GM12878 (cell line): ENCODE measurements around the gene CD34. TPM values are rescaled to one million over a fixed set of nuclear protein-coding genes. Genes with fewer than 3 reads are reported as not detected.

ENCODE experiments used
- ATAC-seq: fragments of 200-7000 bp; cut with Tn5 transposase; 3 replicates; pipeline ENCODE4 v1.9.1; 2020; ENCODE audit warnings: mild to moderate bottlenecking, moderate library complexity
- BruUV-seq: library from RNA; stranded (reverse); fragments of 400-500 nt; replicated peaks from 2 replicates; lab custom pipeline; 2021; lab: Mats Ljungman, UMichigan
- CTCF ChIA-PET: fragments of 300-600 bp; sonication (Branson Sonifier 250); formaldehyde crosslinking; extraction: SDS; loops from one replicate; lab custom pipeline; 2021; ENCODE audit warnings: inconsistent platforms; lab: Yijun Ruan, JAX
- POLR2A ChIA-PET: fragments of 350-600 bp; formaldehyde crosslinking; extraction: SDS; loops from one replicate; lab custom pipeline; 2021; ENCODE audit warnings: inconsistent platforms; lab: Charles Lee
- RAD21 ChIA-PET: fragments of 300-600 bp; sonication (Branson Sonifier 250); formaldehyde crosslinking; loops from one replicate; lab custom pipeline; 2023; ENCODE audit warnings: antibody characterized with exemption; ENCODE audit not compliant: unreplicated experiment; lab: Charles Lee
- SMC1A ChIA-PET: fragments of 300-600 bp; sonication (Branson Sonifier 250); formaldehyde crosslinking; loops from one replicate; lab custom pipeline; 2023; ENCODE audit not compliant: unreplicated experiment, uncharacterized antibody; lab: Charles Lee
- DNase-seq: peaks from one replicate; pipeline ENCODE4 v3.0.0-alpha.2; 2011; ENCODE audit warnings: low read depth, low spot score
- FAIRE-seq: peaks from 3 replicates; lab custom pipeline; 2011; peaks lifted over from hg19 to GRCh38; lab: Jason Lieb, UNC
- H2AFZ ChIP-seq: 2 replicates; pipeline ENCODE4 v1.6.0; 2011; ENCODE audit warnings: low read depth, low read length, control low read depth; ENCODE audit not compliant: control insufficient read depth
- H3K27ac ChIP-seq: 2 replicates; pipeline ENCODE4 v1.5.1; 2011; ENCODE audit warnings: control low read depth; ENCODE audit not compliant: control insufficient read depth, insufficient read depth
- H3K27me3 ChIP-seq, 2 experiments: replicated peaks in 1 of 2; 2 replicates each; pipeline versions ENCODE4 v1.6.0 to v1.6.1; 2011; ENCODE audit warnings: low read length in 1 of 2; ENCODE audit not compliant: control insufficient read depth in 2 of 2, insufficient read depth in 2 of 2
- H3K36me3 ChIP-seq, 2 experiments: 2 replicates each; pipeline ENCODE4 v1.5.1; 2011; ENCODE audit warnings: low read length in 1 of 2; ENCODE audit not compliant: control insufficient read depth in 2 of 2, insufficient read depth in 2 of 2
- H3K4me1 ChIP-seq: 2 replicates; pipeline ENCODE4 v1.6.1; 2011; ENCODE audit warnings: mild to moderate bottlenecking, low read length, moderate library complexity, mixed read lengths; ENCODE audit not compliant: control insufficient read depth, insufficient read depth
- H3K4me2 ChIP-seq: 2 replicates; pipeline ENCODE4 v1.6.0; 2011; ENCODE audit warnings: control low read depth; ENCODE audit not compliant: control insufficient read depth, insufficient read depth
- H3K4me3 ChIP-seq: fragments of 200-600 bp; sonication (generic); 2 replicates; pipeline ENCODE4 v1.5.1; 2016
- H3K79me2 ChIP-seq: 2 replicates; pipeline ENCODE4 v1.6.0; 2011; ENCODE audit warnings: low read length; ENCODE audit not compliant: control insufficient read depth, insufficient read depth
- H3K9ac ChIP-seq: 2 replicates; pipeline ENCODE4 v1.8.0; 2011; ENCODE audit warnings: low read length, control low read depth, mixed read lengths; ENCODE audit not compliant: control insufficient read depth, insufficient read depth
- H3K9me3 ChIP-seq: replicated peaks from 3 replicates; pipeline ENCODE4 v1.5.1; 2011; ENCODE audit warnings: mild to moderate bottlenecking, low read length; ENCODE audit not compliant: control insufficient read depth, insufficient read depth
- H4K20me1 ChIP-seq: 2 replicates; pipeline ENCODE4 v1.6.0; 2011; ENCODE audit not compliant: control insufficient read depth, insufficient read depth
- ATF2 ChIP-seq: IDR thresholded peaks from 2 replicates; pipeline ENCODE4 v1.6.1; 2012; ENCODE audit warnings: low read length, inconsistent platforms
- BHLHE40 ChIP-seq, 2 experiments: fragments of 450-650 bp in 1 of 2; IDR thresholded peaks; 2 replicates each; pipeline ENCODE4 v1.6.1; 2011 to 2017; ENCODE audit warnings: low read depth in 2 of 2, borderline replicate concordance in 1 of 2, improper control_type of control experiment in 1 of 2, low read length in 1 of 2, mild to moderate bottlenecking in 1 of 2
- EED ChIP-seq: sonication (generic); IDR thresholded peaks from 2 replicates; pipeline ENCODE4 v1.6.1; 2016; ENCODE audit warnings: antibody characterized with exemption, low read depth
- EP300 ChIP-seq, 2 experiments: fragments of 150-350 bp in 1 of 2; IDR thresholded peaks; 2 replicates each; pipeline ENCODE4 v1.6.1; 2011 to 2012; ENCODE audit warnings: low read depth in 2 of 2, low read length in 2 of 2, borderline replicate concordance in 1 of 2, improper control_type of control experiment in 1 of 2, inconsistent platforms in 1 of 2; ENCODE audit not compliant: control insufficient read depth in 1 of 2
- ESRRA ChIP-seq: IDR thresholded peaks from 2 replicates; pipeline ENCODE4 v1.6.1; 2012; ENCODE audit warnings: mild to moderate bottlenecking, low read length, improper control_type of control experiment
- IRF3 ChIP-seq: fragments of 450-650 bp; IDR thresholded peaks from 2 replicates; pipeline ENCODE4 v1.6.1; 2014; ENCODE audit warnings: mild to moderate bottlenecking
- JUNB ChIP-seq: IDR thresholded peaks from 2 replicates; pipeline ENCODE4 v1.6.1; 2016; ENCODE audit warnings: antibody characterized with exemption, mild to moderate bottlenecking
- LARP7 ChIP-seq: fragments of 450-650 bp; IDR thresholded peaks from 2 replicates; pipeline ENCODE4 v1.6.1; 2017; ENCODE audit warnings: mild to moderate bottlenecking
- MTA2 ChIP-seq: fragments of 450-650 bp; IDR thresholded peaks from 2 replicates; pipeline ENCODE4 v1.6.1; 2016; ENCODE audit warnings: low read depth, mild to moderate bottlenecking, moderate library complexity
- POLR2AphosphoS2 ChIP-seq: IDR thresholded peaks from 2 replicates; pipeline ENCODE4 v1.6.1; 2011; ENCODE audit warnings: low read depth, mild to moderate bottlenecking, low read length, improper control_type of control experiment, moderate library complexity
- POU2F2 ChIP-seq: IDR thresholded peaks from 3 replicates; pipeline ENCODE4 v1.6.1; 2011; ENCODE audit warnings: low read depth, mild to moderate bottlenecking, low read length, borderline replicate concordance
- SMARCA5 ChIP-seq: fragments of 450-650 bp; IDR thresholded peaks from 2 replicates; pipeline ENCODE4 v1.6.1; 2017; ENCODE audit warnings: mild to moderate bottlenecking
- SREBF2 ChIP-seq: IDR thresholded peaks from 2 replicates; pipeline ENCODE4 v1.6.1; 2012; ENCODE audit warnings: mild to moderate bottlenecking, low read length
- TAF1 ChIP-seq: IDR thresholded peaks from 2 replicates; pipeline ENCODE4 v1.6.1; 2011; ENCODE audit warnings: mild to moderate bottlenecking, low read depth, low read length, borderline replicate concordance
- USF2 ChIP-seq: IDR thresholded peaks from 2 replicates; pipeline ENCODE4 v1.6.1; 2011; ENCODE audit warnings: low read depth, low read length, improper control_type of control experiment, borderline replicate concordance
- ZBTB33 ChIP-seq: fragments of 450-650 bp; IDR thresholded peaks from 2 replicates; pipeline ENCODE4 v1.6.1; 2017; ENCODE audit warnings: mild to moderate bottlenecking
- ZNF217 ChIP-seq: fragments of 450-650 bp; IDR thresholded peaks from 2 replicates; pipeline ENCODE4 v1.6.1; 2017; ENCODE audit warnings: antibody characterized with exemption, mild to moderate bottlenecking
- ZNF622 ChIP-seq: fragments of 450-650 bp; IDR thresholded peaks from 2 replicates; pipeline ENCODE4 v1.6.1; 2017; ENCODE audit warnings: mild to moderate bottlenecking, inconsistent platforms
- WGBS: methylation state at CpG from one replicate; pipeline ENCODE4 v1.1.6; 2016; ENCODE audit warnings: low lambda C conversion rate; ENCODE audit not compliant: insufficient replicate concordance, insufficient coverage; ENCODE audit errors: missing lambda C conversion rate; 5-methylcytosine and 5-hydroxymethylcytosine counted together
- in situ Hi-C: fragments of 300-500 bp; cut with MboI; formaldehyde crosslinking; loops from 9 replicates; pipeline ENCODE4 v1.14.3; 2018; ENCODE audit warnings: mixed read lengths
- intact Hi-C: fragments of 100-400 bp; cut with micrococcal nuclease; formaldehyde crosslinking; loops from one replicate; pipeline ENCODE4 v1.14.2; 2022; ENCODE audit not compliant: unreplicated experiment
- polyA plus RNA-seq, 11 experiments: library from polyadenylated mRNA; depleted of rRNA in 4 of 11; unstranded in 6 of 11; stranded (reverse) in 5 of 11; fragments of >200 nt; fragmentation: Nextera tagmentation in 4 of 11; fragmentation: Illumina TruSeq in 1 of 11; extraction: Ambion mirVana in 4 of 11; extraction: Trizol in 1 of 11; gene quantifications; 1 replicate in 1 of 11; 2 replicates in 10 of 11; pipeline versions ENCODE4 v1.2.1 to v1.2.3, GENCODE V29; 2011 to 2016; ENCODE audit warnings: inconsistent platforms in 2 of 11, missing spikeins in 2 of 11, low read depth in 1 of 11
- total RNA-seq, 4 experiments: library from RNA; depleted of rRNA in 3 of 4; stranded (reverse); fragments of >200 nt in 3 of 4; fragmentation: Illumina TruSeq in 1 of 4; extraction: Trizol in 1 of 4; gene quantifications; 2 replicates each; pipeline versions ENCODE4 v1.2.1 to v1.2.3, GENCODE V29; 2013 to 2021
- TF ChIP-seq, protein P1 (sequence below): IDR thresholded peaks from 2 replicates; pipeline ENCODE4 v1.6.1; 2011; ENCODE audit warnings: borderline replicate concordance, low read depth, mild to moderate bottlenecking, moderate library complexity, low read length; ENCODE audit not compliant: insufficient read depth, poor library complexity, severe bottlenecking

The CD34 gene
- total and polyA plus RNA-seq, 10 of the 15 experiments (the other 5 are each of a cell fraction or from before 2014, with no cell fraction given), result under 0.01 to 0.08 (median 0.02) TPM; not detected in 6

DNA sequence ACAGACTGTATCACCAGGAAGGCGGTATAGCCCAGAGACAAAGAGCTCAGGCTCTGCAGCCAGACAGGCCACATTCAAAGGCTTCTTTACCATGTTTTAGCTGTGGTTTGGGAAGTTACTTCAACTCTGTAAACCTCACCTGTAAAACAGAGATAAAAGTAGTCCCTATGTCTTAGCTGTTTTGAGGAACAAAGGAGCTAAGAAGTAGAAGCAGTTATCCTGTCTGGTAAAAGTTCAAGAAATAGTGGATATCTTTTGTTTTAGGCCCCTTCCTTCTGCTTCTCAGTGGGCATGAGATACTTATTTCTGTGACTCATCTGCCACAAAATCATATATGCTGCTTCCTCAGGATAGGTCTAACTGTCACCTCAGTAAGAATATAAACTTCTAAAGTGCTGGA lies 6.5 kb downstream of the CD34 start:
- ChIA-PET POLR2A (no interaction called here), SMC1A (interaction anchor here (0.6 to 1.1 kb wide), 4 partner anchors 8 to 59 kb away, joined by 3 read pairs; no protein-coding TSS in a partner anchor), CTCF (interaction anchor here (1.3 to 1.4 kb wide), 3 partner anchors 9 to 59 kb away, joined by 4 to 6 read pairs (median 5); no protein-coding TSS in a partner anchor), RAD21 (interaction anchor here (0.9 kb wide), 1 partner anchor 40 kb away, joined by 3 read pairs; no protein-coding TSS in a partner anchor)
- in situ Hi-C loops, result no loop called here
- Histone ChIP-seq H3K36me3 (no peaks in the 10 kb centered on the region), H3K4me2 (no peak overlapping the region), H3K9ac (no peak overlapping the region), H2AFZ (no peak overlapping the region), H3K4me3 (no peak overlapping the region), H4K20me1 (no peaks in the 10 kb centered on the region; the same call in 1 of the 2 replicates), H3K27ac (no peak overlapping the region), H3K4me1 (no peaks in the 10 kb centered on the region), H3K79me2 (no peaks in the 10 kb centered on the region), H3K27me3 (peaks cover 2 to 4% of the 10 kb centered on the region in 2 experiments; a peak in 3 of 4 replicates), H3K9me3 (no peaks in the 10 kb centered on the region)
- WGBS, result 86% methylated on average over 1 of the region's 1 CpG
- no peak for DNase-seq
- FAIRE-seq, result no peak
- intact Hi-C loops, result no loop called here
- no peak for ATAC-seq
- no TSS peak for BruUV-seq
- no peak for TF ChIP-seq EP300 (IDR thresholded peaks at IDR 0.05; ENCODE audit: borderline replicate concordance in 1 of 2, control insufficient read depth in 1 of 2, low read depth in 2 of 2, low read length in 2 of 2)
- TF ChIP-seq USF2, result no peak
- TF ChIP-seq, protein P1, sequence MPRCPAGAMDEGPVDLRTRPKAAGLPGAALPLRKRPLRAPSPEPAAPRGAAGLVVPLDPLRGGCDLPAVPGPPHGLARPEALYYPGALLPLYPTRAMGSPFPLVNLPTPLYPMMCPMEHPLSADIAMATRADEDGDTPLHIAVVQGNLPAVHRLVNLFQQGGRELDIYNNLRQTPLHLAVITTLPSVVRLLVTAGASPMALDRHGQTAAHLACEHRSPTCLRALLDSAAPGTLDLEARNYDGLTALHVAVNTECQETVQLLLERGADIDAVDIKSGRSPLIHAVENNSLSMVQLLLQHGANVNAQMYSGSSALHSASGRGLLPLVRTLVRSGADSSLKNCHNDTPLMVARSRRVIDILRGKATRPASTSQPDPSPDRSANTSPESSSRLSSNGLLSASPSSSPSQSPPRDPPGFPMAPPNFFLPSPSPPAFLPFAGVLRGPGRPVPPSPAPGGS, result no peak
- TF ChIP-seq ZNF622, result no peak
- no peak for TF ChIP-seq JUNB
- no peak for TF ChIP-seq EED
- TF ChIP-seq SREBF2, result no peak
- no peak for TF ChIP-seq MTA2
- no peak for TF ChIP-seq ZBTB33
- no peak for TF ChIP-seq SMARCA5
- no peak for TF ChIP-seq POU2F2
- no peak for TF ChIP-seq IRF3
- no peak for TF ChIP-seq POLR2AphosphoS2
- no peak for TF ChIP-seq ATF2
- no peak for TF ChIP-seq ZNF217
- TF ChIP-seq TAF1, result no peak
- TF ChIP-seq LARP7, result no peak
- no peak for TF ChIP-seq ESRRA
- no peak for TF ChIP-seq BHLHE40 (IDR thresholded peaks at IDR 0.05; ENCODE audit: borderline replicate concordance in 1 of 2, low read depth in 2 of 2, low read length in 1 of 2)
